MG63 (cell line): Measurements from ENCODE around the gene SLC35A5. TPM values are rescaled to one million over a fixed set of nuclear protein-coding genes. Genes with fewer than 3 reads are reported as not detected.
"Not testable (repeated sequence)": the region's sequence is repeated elsewhere in the genome, so short reads cannot be mapped to it uniquely, and the experiment has no call there.

ENCODE experiments used
- DNase-seq: peaks from one replicate; pipeline ENCODE4 v3.0.0-alpha.2; 2020
- H3K27me3 ChIP-seq: fragments of 250-450 bp; sonication (Bioruptor Pico); 2 replicates; pipeline ENCODE4 v1.5.1; 2020; ENCODE audit warnings: mild to moderate bottlenecking, moderate library complexity
- H3K36me3 ChIP-seq: fragments of 250-450 bp; sonication (Bioruptor Pico); 2 replicates; pipeline ENCODE4 v1.5.1; 2020; ENCODE audit warnings: mild to moderate bottlenecking, moderate library complexity
- H3K4me3 ChIP-seq: fragments of 250-450 bp; sonication (Bioruptor Pico); 2 replicates; pipeline ENCODE4 v1.5.1; 2020; ENCODE audit warnings: mild to moderate bottlenecking, moderate library complexity
- H3K9me3 ChIP-seq: fragments of 250-450 bp; sonication (Bioruptor Pico); 2 replicates; pipeline ENCODE4 v1.5.1; 2020; ENCODE audit warnings: mild to moderate bottlenecking, moderate library complexity
- total RNA-seq: library from RNA; depleted of rRNA; stranded (reverse); fragments of >200 nt; shearing (Covaris generic); gene quantifications from 2 replicates; pipeline ENCODE4 v1.2.3, GENCODE V29; 2014; ENCODE audit warnings: low replicate concordance; rRNA removed

SLC35A5 gene
- 22.3 and 80.5 TPM in 2 replicates for total RNA-seq

- Histone ChIP-seq H3K27me3 (no peaks in the 10 kb centered on the region), H3K4me3 (peak within 1 kb of the TSS; percentile 70), H3K36me3 (peaks cover 36% of the 10 kb centered on the region), H3K9me3 (no peaks in the 10 kb centered on the region)
- DNase-seq: peak; percentile 99
Measured at GRCh38 chr3:112561734-112562529, at the start of gene SLC35A5, which contains the start of gene ATG3. Gene SLC35A5, plus strand, starts transcription at chr3:112562045. Its CDS starts 1,359 bp downstream, at chr3:112563404. Gene ATG3, minus strand, starts transcription at chr3:112561962. Its CDS starts 434 bp downstream, at chr3:112561528.

GRCh38 chr3:112512320-112512719, 49.5 kb upstream of the SLC35A5 start:
- Histone ChIP-seq H3K27me3 (no peaks in the 10 kb centered on the region), H3K4me3 (no peak overlapping the region)
- DNase-seq: no peak

GRCh38 chr3:112514527-112515128, 47.2 kb upstream of the SLC35A5 start:
- Histone ChIP-seq H3K27me3 (no peaks in the 10 kb centered on the region), H3K4me3 (no peak overlapping the region), H3K9me3 (peaks cover 5% of the 10 kb centered on the region; the same call in 1 of the 2 replicates), H3K36me3 (no peaks in the 10 kb centered on the region)
- DNase-seq: no peak

More at GRCh38 chr3:112512320-112512719, 49.5 kb upstream of the SLC35A5 start:
- Histone ChIP-seq H3K36me3 (no peaks in the 10 kb centered on the region), H3K9me3 (peaks cover 5% of the 10 kb centered on the region; the same call in 1 of the 2 replicates)

GRCh38 chr3:112518970-112519369, 42.9 kb upstream of the SLC35A5 start:
- H3K36me3 ChIP-seq, H3K27me3 ChIP-seq, DNase-seq, H3K4me3 ChIP-seq, H3K9me3 ChIP-seq: not testable (repeated sequence)

GRCh38 chr3:112519424-112520001, 42.3 kb upstream of the SLC35A5 start:
- peak; percentile 3 for DNase-seq

GRCh38 chr3:112524127-112524526, 37.7 kb upstream of the SLC35A5 start:
- not testable (repeated sequence) for DNase-seq, H3K27me3 ChIP-seq, H3K36me3 ChIP-seq

More at GRCh38 chr3:112519424-112520001, 42.3 kb upstream of the SLC35A5 start:
- Histone ChIP-seq H3K36me3 (no peaks in the 10 kb centered on the region), H3K27me3 (no peaks in the 10 kb centered on the region), H3K4me3 (no peak overlapping the region), H3K9me3 (no peaks in the 10 kb centered on the region)

GRCh38 chr3:112530573-112530972, 31.3 kb upstream of the SLC35A5 start:
- Histone ChIP-seq H3K9me3 (no peaks in the 10 kb centered on the region), H3K36me3 (peaks cover 28% of the 10 kb centered on the region), H3K4me3 (no peak overlapping the region), H3K27me3 (no peaks in the 10 kb centered on the region)
- DNase-seq: no peak

More at GRCh38 chr3:112524127-112524526, 37.7 kb upstream of the SLC35A5 start:
- H3K9me3 ChIP-seq, H3K4me3 ChIP-seq: not testable (repeated sequence)

GRCh38 chr3:112531358-112531781, 30.5 kb upstream of the SLC35A5 start:
- DNase-seq: no peak
- H3K9me3 ChIP-seq: no peaks in the 10 kb centered on the region
- peaks cover 33% of the 10 kb centered on the region for H3K36me3 ChIP-seq
- H3K27me3 ChIP-seq: no peaks in the 10 kb centered on the region
- no peak overlapping the region for H3K4me3 ChIP-seq

- Histone ChIP-seq H3K36me3 (peaks cover 32% of the 10 kb centered on the region), H3K4me3 (no peak overlapping the region), H3K9me3 (no peaks in the 10 kb centered on the region), H3K27me3 (no peaks in the 10 kb centered on the region)
- no peak for DNase-seq
Measured at GRCh38 chr3:112539825-112540650, 21.8 kb upstream of the SLC35A5 start.

- Histone ChIP-seq H3K36me3 (peaks cover 62% of the 10 kb centered on the region), H3K9me3 (0 out of 2 replicates have a peak, but pooled peaks cover 1% of the 10 kb centered on the region), H3K4me3 (no peak overlapping the region), H3K27me3 (no peaks in the 10 kb centered on the region)
- DNase-seq: no peak
Measured at GRCh38 chr3:112546216-112546759, 15.6 kb upstream of the SLC35A5 start.

- 0 out of 2 replicates have a peak, but pooled peaks cover 1% of the 10 kb centered on the region for H3K9me3 ChIP-seq
- H3K4me3 ChIP-seq: no peak overlapping the region
- peaks cover 55% of the 10 kb centered on the region for H3K36me3 ChIP-seq
- no peak for DNase-seq
- no peaks in the 10 kb centered on the region for H3K27me3 ChIP-seq
Measured at GRCh38 chr3:112550859-112551258, 11.0 kb upstream of the SLC35A5 start.

- H3K27me3 ChIP-seq: no peaks in the 10 kb centered on the region
- no peaks in the 10 kb centered on the region for H3K9me3 ChIP-seq
- H3K4me3 ChIP-seq: no peak overlapping the region
- no peak for DNase-seq
- H3K36me3 ChIP-seq: peaks cover 38% of the 10 kb centered on the region
Measured at GRCh38 chr3:112555535-112556170, 6.2 kb upstream of the SLC35A5 start.

- H3K9me3 ChIP-seq: no peaks in the 10 kb centered on the region
- H3K36me3 ChIP-seq: peaks cover 25% of the 10 kb centered on the region
- DNase-seq: no peak
- H3K4me3 ChIP-seq: no peak overlapping the region
- H3K27me3 ChIP-seq: no peaks in the 10 kb centered on the region
Measured at GRCh38 chr3:112557976-112558375, 3.9 kb upstream of the SLC35A5 start.

GRCh38 chr3:112560307-112560706, 1.5 kb upstream of the SLC35A5 start:
- Histone ChIP-seq H3K36me3 (peaks cover 31% of the 10 kb centered on the region), H3K4me3 (peak overlapping the region; percentile 70), H3K9me3 (no peaks in the 10 kb centered on the region), H3K27me3 (no peaks in the 10 kb centered on the region)
- DNase-seq: no peak

GRCh38 chr3:112560721-112561483, 943 bp upstream of the SLC35A5 start:
- peak; percentile 87 for DNase-seq
- H3K9me3 ChIP-seq: no peaks in the 10 kb centered on the region
- H3K27me3 ChIP-seq: no peaks in the 10 kb centered on the region
- peaks cover 31% of the 10 kb centered on the region for H3K36me3 ChIP-seq
- H3K4me3 ChIP-seq: peak overlapping the region; percentile 70
